ENCODE measurements around the gene FOXP2. TPM values are rescaled to one million over a fixed set of nuclear protein-coding genes. Genes with fewer than 3 reads are reported as not detected.

FOXP2 gene
- total RNA-seq, 1 donor from 2014 or later = 11.0 TPM

DNA sequence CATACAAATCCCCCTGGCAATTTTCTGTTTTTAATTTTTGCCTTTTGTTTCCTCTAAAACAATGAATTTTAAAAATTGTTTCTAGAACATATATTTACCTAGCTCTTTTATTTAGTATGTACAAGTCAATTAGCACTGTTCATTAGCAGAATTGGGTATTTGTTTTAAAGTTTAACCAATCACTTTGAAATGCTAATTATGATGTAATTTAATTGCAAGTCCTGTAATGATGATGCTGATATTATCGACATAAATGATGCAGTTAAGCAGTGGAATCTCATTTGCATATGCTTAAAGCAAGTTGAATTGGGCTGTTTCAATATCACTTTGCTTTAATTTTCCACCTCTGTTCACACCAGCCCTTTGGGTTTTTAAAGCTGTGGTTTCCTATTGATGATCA, 2.7 kb downstream of the FOXP2 start:
- Histone ChIP-seq H3K4me1 (peaks cover 0 to 8% of the 10 kb centered on the region in 2 donors), H3K9me3 (no peaks in the 10 kb centered on the region), H3K4me3 (peak overlapping the region in 1 of 2 donors; percentile 66), H3K27me3 (no peaks in the 10 kb centered on the region), H3K36me3 (no peaks in the 10 kb centered on the region), H3K27ac (peak overlapping the region in 1 of 2 donors; percentile 33)
- intact Hi-C loops (cut with DNase I) = loop anchor here (10.0 kb wide), 2 partner anchors 118 to 508 kb away; partner anchors contain the start of gene MDFIC
- TF ChIP-seq CTCF (IDR thresholded peaks at IDR 0.05) = no peak
- DNase-seq (ENCODE audit: low spot score in 2 of 2) = no peak

GRCh38 chr7:114418117-114418516, 3.5 kb downstream of the FOXP2 start:
- no peak for TF ChIP-seq CTCF (IDR thresholded peaks at IDR 0.05)
- Histone ChIP-seq H3K4me1 (peaks cover 0 to 8% of the 10 kb centered on the region in 2 donors), H3K27ac (peak overlapping the region; percentile 31 to 57), H3K27me3 (no peaks in the 10 kb centered on the region), H3K9me3 (no peaks in the 10 kb centered on the region), H3K4me3 (peak overlapping the region; percentile 35 to 66), H3K36me3 (no peaks in the 10 kb centered on the region)
- intact Hi-C loops (cut with DNase I) = loop anchor here (10.0 kb wide), 2 partner anchors 117 to 507 kb away; partner anchors contain the start of gene MDFIC
- DNase-seq (ENCODE audit: low spot score in 2 of 2) = no peak

GRCh38 chr7:114419441-114420272, 5.0 kb downstream of the FOXP2 start:
- no peaks in the 10 kb centered on the region for H3K27me3 ChIP-seq
- no peaks in the 10 kb centered on the region for H3K36me3 ChIP-seq
- peak overlapping the region in 1 of 2 donors; percentile 66 for H3K4me3 ChIP-seq
- DNase-seq (ENCODE audit: low spot score in 2 of 2) = no peak
- intact Hi-C loops (cut with DNase I) = loop anchor here (10.0 kb wide), 2 partner anchors 115 to 505 kb away; partner anchors contain the start of gene MDFIC
- H3K27ac ChIP-seq = peak overlapping the region; percentile 22 to 57
- no peak for TF ChIP-seq CTCF (IDR thresholded peaks at IDR 0.05)
- H3K4me1 ChIP-seq = peaks cover 0 to 8% of the 10 kb centered on the region in 2 donors
- H3K9me3 ChIP-seq = no peaks in the 10 kb centered on the region

DNA sequence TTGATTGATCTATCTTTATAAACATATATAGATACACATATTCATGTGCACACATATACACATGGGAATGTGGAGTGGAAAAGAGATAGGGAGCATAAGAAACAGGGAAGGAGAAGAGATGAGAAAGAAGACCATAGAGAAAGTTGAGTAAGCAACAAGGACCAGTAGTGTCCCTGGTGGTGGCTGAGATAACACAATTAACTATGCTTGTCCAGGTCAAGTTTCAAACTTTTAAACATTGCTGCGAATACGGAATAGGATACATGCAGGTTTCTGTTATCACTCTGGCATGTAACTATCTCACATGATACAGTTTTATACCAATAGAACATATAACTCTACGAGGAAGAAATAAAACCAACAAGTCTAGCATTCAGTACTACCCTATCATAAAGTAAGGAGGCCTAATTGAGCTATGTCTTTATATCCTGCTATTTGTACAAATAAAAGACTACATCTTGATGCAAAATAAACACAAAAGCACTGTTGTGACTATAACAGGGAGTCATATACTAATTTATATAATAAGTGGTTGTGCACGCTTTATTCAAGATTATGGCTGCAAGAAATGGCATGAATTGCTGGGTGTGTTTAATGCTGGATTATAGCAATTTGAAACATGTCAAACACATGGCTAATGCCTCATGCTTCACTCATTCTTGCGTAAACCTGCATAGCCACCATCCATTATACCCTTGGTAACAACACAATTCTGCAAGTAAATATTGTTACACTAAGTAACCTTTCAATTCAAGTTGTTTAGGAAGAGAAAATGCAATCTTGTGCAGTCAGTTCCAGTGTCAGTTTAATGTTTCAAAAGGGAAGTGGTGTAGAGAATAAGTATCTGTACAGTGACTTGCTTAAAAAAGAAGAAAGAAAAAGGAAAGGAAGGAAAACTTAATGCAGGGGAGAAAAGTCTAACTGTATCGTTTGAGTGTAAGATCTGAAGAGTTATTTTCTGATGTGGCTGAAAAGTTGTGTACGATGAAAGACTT, 8.2 kb downstream of the FOXP2 start:
- H3K27ac ChIP-seq = no peak overlapping the region
- H3K27me3 ChIP-seq = no peaks in the 10 kb centered on the region
- DNase-seq (ENCODE audit: low spot score in 2 of 2) = no peak
- H3K4me1 ChIP-seq = peaks cover 0 to 8% of the 10 kb centered on the region in 2 donors
- intact Hi-C loops (cut with DNase I) = no loop called here
- no peaks in the 10 kb centered on the region for H3K36me3 ChIP-seq
- no peaks in the 10 kb centered on the region for H3K9me3 ChIP-seq
- H3K4me3 ChIP-seq = no peak overlapping the region
- peak in 2 of 3 experiments; percentile 14 to 20 for TF ChIP-seq CTCF (IDR thresholded peaks at IDR 0.05)

GRCh38 chr7:114426382-114426781, 11.8 kb downstream of the FOXP2 start:
- no peak for TF ChIP-seq CTCF (IDR thresholded peaks at IDR 0.05)
- Histone ChIP-seq H3K27ac (no peak overlapping the region), H3K4me1 (peaks cover 0 to 5% of the 10 kb centered on the region in 2 donors), H3K36me3 (no peaks in the 10 kb centered on the region), H3K27me3 (no peaks in the 10 kb centered on the region), H3K4me3 (no peak overlapping the region), H3K9me3 (no peaks in the 10 kb centered on the region)
- DNase-seq (ENCODE audit: low spot score in 2 of 2) = no peak
- intact Hi-C loops (cut with DNase I) = no loop called here

All from ascending aorta (tissue), 2 donors.